ENCODE data around the gene FXYD2.

FXYD2 gene

GRCh38 chr11:117857734-117858414 lies 33.3 kb upstream of the FXYD2 start:
- DNase-seq (ENCODE audit: low spot score), result no peak

- DNase-seq (ENCODE audit: low spot score), result no peak
Observed at GRCh38 chr11:117855912-117856651, 31.5 kb upstream of the FXYD2 start.

- DNase-seq (ENCODE audit: low spot score), result no peak
Observed at GRCh38 chr11:117855186-117855845, 30.8 kb upstream of the FXYD2 start.

- DNase-seq (ENCODE audit: low spot score), result no peak
Observed at GRCh38 chr11:117852309-117852708, 27.8 kb upstream of the FXYD2 start.

GRCh38 chr11:117851852-117852251 lies 27.3 kb upstream of the FXYD2 start:
- no peak for DNase-seq (ENCODE audit: low spot score)

GRCh38 chr11:117851106-117851505 lies 26.6 kb upstream of the FXYD2 start:
- DNase-seq (ENCODE audit: low spot score), result no peak

GRCh38 chr11:117849781-117850414 lies 25.4 kb upstream of the FXYD2 start:
- no peak for DNase-seq (ENCODE audit: low spot score)

GRCh38 chr11:117843666-117844484 lies 19.3 kb upstream of the FXYD2 start:
- peak; percentile 83 for DNase-seq (ENCODE audit: low spot score)

GRCh38 chr11:117842131-117842941 lies 17.8 kb upstream of the FXYD2 start:
- DNase-seq (ENCODE audit: low spot score), result no peak

GRCh38 chr11:117841551-117842031 lies 17.0 kb upstream of the FXYD2 start:
- no peak for DNase-seq (ENCODE audit: low spot score)

GRCh38 chr11:117840881-117841550 lies 16.5 kb upstream of the FXYD2 start:
- DNase-seq (ENCODE audit: low spot score), result no peak

GRCh38 chr11:117839936-117840813 lies 15.6 kb upstream of the FXYD2 start:
- DNase-seq (ENCODE audit: low spot score), result no peak

GRCh38 chr11:117839380-117839881 lies 14.9 kb upstream of the FXYD2 start:
- no peak for DNase-seq (ENCODE audit: low spot score)

GRCh38 chr11:117838901-117839300 lies 14.4 kb upstream of the FXYD2 start:
- no peak for DNase-seq (ENCODE audit: low spot score)

- no peak for DNase-seq (ENCODE audit: low spot score)
Observed at GRCh38 chr11:117837791-117838190, 13.2 kb upstream of the FXYD2 start.

GRCh38 chr11:117837070-117837776 lies 12.7 kb upstream of the FXYD2 start:
- DNase-seq (ENCODE audit: low spot score), result no peak

GRCh38 chr11:117836077-117836960 lies 11.8 kb upstream of the FXYD2 start:
- DNase-seq (ENCODE audit: low spot score), result no peak

Data from Ammon's horn (tissue), 1 donor.